MV-4-11 (cell line): ENCODE measurements around the gene GGCT.
"Not testable (repeated sequence)": the region's sequence is repeated elsewhere in the genome, so short reads cannot be mapped to it uniquely, and the experiment has no call there.

Experiments
- DNase-seq: peaks from one replicate; lab custom pipeline; 2025; lab: John Stamatoyannopoulos, UW

Gene GGCT, protein sequence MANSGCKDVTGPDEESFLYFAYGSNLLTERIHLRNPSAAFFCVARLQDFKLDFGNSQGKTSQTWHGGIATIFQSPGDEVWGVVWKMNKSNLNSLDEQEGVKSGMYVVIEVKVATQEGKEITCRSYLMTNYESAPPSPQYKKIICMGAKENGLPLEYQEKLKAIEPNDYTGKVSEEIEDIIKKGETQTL

DNA sequence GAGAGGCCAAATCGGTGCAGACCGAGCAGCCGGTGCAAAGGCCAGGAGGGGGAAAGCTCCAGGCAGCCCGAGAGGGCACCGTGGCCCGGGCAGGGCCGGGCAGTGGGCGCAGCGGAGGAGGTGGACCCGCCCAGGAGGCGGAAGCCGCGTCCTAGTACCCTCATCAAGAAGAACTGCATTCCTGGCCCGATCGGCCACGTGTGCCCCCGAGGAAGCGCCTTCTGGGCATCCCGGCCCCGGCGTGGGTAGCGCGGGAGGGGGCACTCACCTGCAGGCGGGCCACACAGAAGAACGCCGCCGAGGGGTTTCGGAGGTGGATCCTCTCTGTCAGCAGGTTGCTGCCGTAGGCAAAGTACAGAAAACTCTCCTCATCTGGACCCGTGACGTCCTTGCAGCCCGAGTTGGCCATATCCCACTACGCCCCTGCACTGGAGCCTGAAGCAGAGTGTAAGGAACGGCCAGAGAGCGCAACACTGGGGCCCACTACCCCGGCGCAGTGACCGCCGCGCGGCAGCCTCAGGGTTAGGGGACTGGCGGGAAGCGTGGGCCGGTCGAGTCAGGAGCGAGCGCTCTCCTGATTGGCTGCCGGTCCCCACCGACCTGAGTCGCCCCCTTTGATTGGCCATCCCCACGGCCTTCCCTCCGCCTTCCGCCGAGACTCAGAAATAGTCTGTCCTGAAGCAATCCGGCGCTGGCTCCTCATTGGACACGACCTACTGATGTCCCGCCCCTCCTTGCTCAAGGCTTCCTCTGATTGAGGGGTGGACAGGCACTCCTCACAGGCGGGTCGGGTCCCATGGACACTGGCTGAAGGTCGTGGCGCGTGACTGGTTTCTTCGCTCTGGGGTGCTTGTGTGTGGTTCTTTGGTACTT, at the start of gene GGCT:
TSS of gene GGCT (minus strand) at position 529 of the 873 bp plus-strand sequence. CDS start at position 409, 120 bp downstream.
- DNase-seq, result peak; percentile 99

DNA sequence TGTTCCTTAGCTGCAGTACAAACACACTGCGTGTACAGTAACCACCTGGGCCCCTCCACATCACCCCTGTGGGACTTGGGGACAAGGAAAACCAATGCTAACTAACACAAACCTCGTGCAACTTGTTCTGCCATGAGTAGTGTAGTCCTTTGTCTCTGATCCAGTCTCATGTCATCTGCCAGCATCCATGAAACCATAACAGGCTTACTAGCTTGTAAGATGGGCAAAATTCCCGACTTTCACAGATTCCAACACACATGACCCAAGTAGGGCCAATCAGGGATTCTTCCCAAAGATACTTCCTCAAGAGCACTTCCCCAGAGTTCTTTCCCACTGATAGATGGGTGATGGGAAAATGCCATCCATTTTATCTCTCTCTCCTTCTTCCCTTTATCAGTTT, 48.9 kb upstream of the GGCT start:
- DNase-seq, result no peak

DNA sequence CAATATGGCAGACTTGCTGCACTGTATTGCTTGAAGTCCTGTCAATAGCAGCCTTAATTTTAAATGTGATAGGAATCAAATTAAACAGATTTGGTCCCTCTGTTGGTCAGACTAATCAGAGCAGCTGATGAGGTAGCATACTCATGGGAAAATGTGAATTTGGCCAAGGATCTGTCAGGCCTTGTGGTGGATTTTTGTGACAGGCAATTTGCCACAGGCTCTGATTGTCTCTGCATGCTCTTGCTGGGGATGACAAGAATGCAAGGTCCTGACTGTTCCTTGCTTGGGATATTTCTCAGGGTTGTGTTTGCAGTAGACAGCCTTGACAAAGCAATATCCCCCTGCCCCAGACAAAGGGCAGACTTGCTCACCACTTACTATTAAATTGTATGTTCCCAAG, 48.5 kb upstream of the GGCT start:
- DNase-seq, result no peak

DNA sequence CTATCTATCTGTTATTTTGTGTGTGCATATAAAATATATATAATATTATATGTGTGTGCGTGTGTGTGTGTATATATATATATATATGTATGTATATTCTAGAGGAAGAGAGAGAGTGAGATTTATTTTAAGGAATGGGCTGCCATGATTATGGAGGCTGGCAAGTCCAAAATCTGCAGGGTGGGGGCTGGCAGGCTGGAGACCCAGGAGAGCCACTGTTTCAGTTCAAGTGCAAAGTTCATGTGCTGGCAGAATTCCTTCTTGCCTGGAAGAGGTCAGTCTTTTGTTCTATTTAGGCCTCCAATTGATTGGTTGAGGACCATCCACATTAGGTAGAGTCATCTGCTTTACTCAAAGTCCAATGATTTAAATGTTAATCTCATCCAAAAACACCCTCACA, 47.7 kb upstream of the GGCT start:
- no peak for DNase-seq

DNA sequence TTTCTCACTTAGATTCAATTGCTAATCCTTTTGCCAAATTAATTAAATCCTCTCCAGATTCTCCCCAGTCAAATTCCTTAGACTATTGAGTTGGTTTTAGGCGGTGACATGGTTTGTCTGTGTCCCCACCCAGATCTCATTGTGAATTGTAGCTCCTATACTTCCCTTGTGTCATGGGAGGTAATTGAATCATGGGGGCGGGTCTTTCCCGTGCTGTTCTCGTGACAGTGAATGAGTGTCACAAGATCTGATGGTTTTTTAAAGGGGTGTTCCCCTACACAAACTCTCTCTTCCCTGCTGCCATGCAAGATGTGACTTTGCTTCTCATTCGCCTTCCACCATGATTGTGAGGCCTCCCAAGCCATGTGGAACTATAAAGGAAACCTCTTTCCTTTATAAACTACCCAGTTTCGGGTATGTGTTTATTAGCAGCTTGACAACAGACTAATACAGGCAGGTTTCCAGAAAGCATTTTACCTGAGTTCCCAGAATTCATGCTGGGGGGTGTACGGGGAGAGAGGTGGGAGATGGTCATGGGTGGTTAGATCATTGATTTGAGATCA, 45.4 kb upstream of the GGCT start:
- DNase-seq, result no peak

DNA sequence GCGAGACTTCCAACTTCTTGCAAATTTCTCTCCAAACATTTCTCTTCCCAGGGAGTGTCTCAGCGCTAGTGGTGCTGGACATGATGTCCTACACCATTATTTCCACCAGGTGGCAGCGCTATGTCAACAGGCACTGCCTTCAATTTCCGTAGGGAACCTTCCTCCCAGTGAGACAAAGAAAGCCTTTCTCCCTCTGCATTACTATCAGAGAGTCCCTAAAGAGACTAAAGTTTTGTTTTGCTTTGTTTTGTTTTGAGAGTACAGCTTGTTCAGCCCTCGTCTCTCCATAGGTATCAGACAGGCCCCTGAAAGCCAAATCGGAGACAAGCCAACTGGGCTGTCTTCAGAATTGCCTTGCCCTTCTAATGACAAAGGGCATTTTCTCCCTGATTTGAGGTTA, 44.2 kb upstream of the GGCT start:
- peak; percentile 32 for DNase-seq

DNA sequence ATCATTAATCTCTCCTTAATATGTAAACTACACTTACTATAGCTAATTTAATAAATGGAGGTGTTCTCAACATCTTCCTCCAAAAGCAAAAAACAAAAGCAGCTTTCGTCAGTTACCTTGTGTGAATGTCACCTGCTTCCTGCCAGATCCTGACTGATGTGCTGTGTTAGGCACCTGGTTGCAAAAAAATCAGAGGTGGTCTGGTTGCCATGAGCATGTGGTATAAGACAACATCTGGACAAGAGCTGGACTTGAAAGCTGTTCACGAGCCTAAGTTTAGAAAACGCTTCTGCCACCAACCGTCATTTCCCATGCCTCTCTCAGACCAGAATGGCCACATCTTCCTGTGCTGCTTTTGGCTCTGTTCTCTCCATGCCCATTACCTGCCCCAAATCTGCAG, 42.0 kb upstream of the GGCT start:
- no peak for DNase-seq

DNA sequence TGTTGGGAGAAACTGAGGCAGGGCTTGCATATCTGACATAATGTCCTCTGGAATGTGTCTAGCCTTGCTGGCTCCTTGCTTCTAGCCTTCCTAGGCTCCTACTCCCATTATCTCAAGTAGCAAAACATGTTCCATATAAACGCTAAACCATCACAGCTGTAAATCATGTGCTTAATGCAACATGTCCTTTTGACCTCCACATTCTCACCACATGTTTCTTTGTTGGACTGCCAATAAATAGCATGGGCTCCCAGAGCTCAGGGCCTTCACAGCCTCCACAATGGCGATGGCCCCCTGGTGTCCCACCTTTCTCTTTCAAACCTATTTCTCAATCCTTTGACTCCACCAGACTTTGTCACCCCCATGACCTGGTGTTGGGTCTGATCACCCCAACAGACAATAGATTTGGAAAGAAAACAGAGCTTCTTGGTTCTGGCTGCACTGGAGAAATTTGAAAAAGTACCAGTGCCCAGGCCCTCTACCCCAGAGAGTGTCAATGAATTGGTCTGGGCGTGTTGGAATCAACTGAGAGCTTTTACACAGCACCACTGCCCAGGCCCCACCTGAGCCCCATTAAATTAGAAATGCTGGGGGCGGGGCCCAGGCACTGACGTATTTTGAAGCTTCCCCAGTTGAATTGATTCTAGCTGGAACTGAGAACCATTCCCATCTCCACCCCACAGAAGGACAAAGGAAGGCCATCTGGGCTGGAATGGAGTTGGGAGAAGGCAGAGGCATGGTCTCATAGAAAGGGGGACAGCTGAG, 41.3 kb upstream of the GGCT start:
- DNase-seq, result no peak

DNA sequence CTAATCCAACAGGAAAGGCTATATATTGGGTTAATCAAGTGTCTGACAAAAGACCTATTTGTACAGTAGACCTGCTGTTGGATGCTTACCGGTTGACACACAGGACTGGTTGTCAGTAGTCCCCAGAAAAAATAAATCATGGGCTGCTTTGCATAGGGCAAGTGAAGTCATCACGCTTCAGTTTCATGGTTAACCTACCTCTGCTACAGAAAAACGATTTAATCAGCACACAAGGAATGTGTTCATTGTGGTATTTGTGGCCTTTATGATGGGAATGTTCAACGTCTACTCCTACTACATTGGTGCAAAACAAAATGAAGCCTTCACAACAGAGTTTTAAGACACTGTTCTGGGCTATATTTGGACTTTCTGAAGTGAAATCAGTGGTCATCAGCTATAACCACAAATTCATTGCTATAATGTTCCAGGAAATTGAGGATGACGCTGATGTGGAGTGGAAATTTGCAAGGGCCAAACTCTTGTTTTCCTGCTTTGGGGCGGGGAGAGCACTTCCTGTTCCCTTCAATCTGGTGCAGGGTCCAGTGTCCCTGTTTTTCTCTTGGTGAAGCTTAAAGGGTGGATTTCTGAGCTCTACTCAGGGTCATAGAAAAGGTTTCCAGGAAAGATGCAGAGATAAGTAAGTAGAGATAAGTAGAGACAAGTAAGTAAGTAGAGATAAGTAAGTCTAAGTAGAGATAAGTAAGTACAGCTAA, 39.3 kb upstream of the GGCT start:
- no peak for DNase-seq

DNA sequence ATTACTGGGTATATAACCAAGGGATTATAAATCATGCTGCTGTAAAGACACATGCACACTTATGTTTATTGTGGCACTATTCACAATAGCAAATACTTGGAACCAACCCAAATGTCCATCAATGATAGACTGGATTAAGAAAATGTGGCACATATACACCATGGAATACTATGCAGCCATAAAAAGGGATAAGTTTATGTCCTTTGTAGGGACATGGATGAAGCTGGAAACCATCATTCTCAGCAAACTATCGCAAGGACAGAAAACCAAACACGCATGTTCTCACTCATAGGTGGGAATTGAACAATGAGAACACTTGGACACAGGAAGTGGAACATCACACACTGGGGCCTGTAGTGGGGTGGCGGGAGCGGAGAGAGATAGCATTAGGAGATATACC, 38.5 kb upstream of the GGCT start:
- DNase-seq, result not testable (repeated sequence)

DNA sequence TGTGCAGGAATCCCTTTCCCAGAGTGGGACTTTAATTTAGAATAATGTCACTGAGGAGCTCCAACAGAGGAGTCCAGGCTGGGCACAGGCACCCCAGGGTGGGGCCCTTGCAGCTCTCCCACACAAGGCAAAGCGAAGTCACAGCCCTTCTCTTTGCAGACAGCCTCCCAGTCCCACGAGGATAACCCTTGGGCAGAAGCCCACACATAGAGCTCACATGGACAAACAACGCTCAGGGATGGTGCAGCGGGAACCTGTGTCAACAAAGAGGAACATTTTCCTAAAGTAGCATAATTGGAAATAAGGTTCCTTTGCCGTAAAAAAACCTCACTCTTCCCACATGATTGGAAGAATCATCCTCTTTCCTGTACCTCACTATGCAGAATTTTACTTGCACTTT, 29.3 kb upstream of the GGCT start:
- no peak for DNase-seq

DNA sequence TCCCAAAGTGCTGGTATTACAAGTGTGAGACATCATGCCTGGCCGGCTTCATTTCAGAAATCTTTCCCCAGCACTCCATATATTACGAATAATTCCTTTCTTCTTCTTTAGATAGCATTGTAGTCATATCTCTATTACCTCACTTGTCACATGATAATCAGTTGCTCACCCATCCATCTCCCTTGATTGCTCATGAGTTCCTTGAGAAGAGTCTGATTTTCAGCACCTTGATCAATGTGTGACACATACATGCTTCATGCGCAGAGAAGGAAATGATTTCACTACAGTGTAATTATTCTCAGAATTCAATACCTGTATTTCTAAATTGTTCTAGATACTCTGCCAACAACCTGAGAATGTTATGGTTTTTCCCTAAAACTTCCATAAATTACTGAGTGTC, 26.7 kb upstream of the GGCT start:
- DNase-seq, result no peak

DNA sequence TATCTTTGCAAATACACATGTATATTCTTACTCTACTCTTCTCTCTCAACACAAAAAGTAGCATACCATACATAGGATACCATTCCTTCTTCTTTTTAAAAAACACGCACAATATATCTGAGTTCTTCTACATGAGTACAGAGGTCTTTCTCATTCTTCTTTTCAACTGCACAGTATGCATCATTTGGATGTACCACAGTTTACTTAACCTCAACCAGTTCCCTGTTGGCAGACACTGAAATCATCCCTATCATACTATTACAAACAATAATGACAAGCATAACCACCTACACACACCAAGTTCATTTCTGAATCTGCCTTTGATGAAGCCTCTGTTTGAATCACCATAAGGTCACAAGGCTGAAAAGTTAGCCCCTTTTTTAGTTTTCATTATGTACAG, 25.7 kb upstream of the GGCT start:
- no peak for DNase-seq

DNA sequence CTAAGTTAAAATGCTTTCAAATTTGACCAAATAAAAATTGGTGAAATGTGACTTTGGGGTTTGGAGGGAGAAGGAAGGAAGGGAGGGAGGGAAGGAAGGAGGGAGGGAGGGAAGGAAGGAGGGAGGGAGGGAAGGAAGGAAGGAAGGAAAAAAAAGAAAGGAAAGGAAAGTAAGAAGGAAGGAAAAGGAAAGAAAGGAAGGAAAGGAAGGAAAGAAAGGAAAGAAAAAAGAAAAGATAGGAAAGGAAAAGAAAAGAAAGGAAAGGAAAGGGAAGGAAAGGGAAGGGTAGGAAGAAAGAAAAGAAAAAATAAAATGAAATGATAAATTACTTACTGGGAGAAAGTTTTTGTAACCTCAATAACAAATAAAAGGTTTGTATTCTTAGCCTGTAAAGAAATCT, 24.1 kb upstream of the GGCT start:
- DNase-seq, result no peak

DNA sequence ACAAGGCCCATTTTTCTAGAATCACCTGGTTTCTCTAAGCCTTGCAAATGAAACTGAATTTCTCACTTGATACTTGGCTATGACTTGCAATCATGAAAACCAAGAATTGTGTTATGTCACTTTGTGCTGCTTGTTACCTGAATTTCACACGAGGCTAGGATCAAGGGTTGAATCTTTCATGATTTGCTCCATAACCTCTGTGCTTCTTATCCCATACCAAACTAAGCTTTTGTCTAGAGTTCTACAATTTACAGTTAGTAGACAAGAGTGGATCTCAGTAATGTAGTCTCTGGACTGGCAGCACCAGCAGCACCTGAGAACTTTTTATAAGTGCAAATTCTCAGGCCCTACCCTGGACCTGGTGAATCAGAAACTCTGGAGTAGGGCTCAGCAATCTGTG, 22.7 kb upstream of the GGCT start:
- not testable (repeated sequence) for DNase-seq

DNA sequence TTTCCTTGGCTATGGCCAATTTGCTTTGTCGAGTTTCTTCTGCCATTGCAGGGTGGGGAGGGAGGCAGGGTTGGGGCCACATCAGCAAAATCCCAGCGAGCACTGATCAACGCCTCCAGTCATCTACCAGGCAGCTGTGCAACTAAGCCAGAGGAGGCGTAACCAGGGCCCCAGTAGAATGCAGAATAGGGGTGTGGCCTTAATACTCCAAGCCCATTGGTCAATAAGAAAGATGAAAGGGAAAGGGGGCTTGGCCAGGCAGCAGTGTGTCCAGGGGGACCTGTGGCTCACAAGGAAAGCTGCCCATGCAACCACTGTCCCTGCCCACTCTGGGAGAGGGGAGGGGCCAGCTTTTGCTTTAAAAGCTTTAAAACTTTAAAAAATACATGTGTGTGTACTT, 21.5 kb upstream of the GGCT start:
- DNase-seq, result no peak

DNA sequence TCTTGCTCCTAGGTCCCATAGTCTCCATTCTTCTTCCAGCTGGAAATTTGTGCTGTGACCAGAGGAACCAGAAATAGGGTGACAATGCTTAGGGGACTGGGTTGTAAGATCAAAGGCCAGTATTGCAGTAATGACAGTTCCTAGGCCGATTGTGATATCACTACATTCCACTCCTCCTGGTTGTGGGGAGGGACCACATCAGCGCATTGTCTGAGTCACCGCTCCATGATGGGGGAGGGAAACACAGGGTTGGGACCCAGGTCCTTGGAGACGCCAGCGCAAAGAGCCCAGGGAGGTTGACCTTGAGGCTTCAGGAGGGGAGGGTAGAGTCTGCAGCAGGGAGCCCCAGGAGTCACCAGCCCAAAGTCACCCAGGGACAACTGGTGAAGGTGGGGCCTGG, 20.8 kb upstream of the GGCT start:
- DNase-seq, result no peak

DNA sequence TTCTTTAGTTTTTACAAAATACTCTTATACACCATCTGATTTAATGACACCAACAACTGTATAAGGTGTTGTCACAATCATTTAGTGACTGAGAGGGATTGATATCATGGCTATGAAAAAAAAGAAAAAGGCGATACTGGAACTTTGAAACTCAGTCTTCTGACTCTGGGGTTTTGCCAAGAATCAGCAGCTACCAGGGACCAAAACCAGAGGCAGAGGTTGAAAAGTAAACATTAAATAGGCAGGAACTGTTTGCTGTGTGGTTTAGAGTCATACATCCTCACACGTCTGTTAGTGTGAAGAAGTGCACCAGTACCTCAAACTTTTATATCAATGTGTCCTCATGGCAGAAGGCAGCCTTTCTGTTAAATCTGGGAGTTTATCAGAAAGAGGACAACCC, 19.9 kb upstream of the GGCT start:
- DNase-seq, result no peak

DNA sequence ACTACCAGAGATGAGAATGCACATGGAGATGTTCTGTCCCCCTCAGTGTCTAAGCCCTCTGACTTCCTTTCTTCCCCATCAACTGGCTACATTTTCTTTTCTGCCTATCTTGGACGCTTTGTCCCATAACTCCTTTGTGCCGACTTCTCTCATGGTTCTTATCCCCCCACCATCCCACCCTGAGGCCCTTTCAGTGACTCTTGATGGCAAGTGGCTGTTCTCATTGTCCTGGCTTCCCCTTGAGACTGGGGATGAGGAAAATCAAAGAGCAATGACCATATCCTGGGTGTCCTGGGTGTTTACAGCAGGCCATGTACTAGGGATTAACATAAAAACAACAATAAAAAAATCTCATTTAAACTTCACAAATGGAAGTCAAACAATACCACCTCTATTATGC, 18.8 kb upstream of the GGCT start:
- DNase-seq, result no peak

DNA sequence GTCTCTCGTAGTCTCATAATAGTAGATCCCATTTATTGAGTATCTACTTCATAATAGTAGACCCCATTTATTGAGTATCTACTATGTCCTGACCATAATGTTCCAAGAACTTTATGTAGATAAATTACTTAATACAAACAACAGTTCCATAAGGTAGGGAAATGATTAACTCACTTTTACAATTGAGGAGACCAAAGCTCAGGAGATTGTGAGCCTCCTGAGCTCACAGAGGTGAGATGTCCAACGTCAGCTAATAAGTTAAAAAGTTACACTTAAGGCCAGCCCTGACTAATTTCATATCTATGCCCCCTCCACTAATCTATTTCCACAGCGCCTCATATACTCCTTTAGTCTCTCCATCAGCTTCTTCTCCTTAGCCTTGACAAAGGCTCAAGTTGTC, 17.5 kb upstream of the GGCT start:
- DNase-seq, result no peak

DNA sequence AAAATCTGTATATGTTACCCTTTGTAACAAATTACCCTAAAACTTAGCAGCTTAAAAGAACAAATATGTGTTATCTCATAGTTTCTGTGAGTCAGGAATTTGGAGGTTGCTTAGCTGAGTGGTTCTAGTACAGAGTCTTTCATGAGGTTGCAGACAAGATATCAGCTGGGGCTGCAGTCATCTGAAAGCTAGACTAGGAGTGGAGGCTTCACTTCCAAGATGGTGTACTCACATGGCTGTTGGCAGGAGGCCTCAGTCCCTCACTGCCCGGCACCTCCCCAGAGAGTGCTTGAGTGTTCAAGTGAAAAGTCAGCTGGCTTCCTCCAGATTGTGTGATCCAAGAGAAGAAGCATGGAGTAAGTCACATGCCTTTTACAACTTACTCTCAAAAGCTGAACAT, 16.9 kb upstream of the GGCT start:
- no peak for DNase-seq

DNA sequence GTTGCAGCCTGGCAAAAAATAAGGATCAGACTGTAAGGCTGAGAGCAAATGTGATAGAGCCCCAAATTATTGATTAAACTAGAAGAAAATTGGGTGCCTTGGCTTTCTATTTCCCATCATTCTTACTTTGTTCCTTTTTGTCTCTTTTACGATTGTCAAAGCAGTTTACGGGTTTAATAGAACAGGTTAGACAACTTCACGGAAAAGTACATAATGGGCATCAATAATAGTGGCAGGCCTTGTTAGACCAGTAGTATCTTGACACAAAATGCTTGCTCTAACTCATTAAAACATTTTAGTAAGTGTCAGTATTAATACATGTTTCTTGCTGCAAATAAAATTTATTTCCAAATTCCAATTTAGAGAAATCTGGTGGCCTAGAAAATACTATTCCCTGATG, 14.5 kb upstream of the GGCT start:
- DNase-seq, result no peak
